Measurements from ENCODE around the gene MIOS. TPM values are rescaled to one million over a fixed set of nuclear protein-coding genes. Genes with fewer than 3 reads are reported as not detected.

The MIOS gene
- total and polyA plus RNA-seq, 11 donors, result 5.7 to 30.8 (median 22.3) TPM

DNA sequence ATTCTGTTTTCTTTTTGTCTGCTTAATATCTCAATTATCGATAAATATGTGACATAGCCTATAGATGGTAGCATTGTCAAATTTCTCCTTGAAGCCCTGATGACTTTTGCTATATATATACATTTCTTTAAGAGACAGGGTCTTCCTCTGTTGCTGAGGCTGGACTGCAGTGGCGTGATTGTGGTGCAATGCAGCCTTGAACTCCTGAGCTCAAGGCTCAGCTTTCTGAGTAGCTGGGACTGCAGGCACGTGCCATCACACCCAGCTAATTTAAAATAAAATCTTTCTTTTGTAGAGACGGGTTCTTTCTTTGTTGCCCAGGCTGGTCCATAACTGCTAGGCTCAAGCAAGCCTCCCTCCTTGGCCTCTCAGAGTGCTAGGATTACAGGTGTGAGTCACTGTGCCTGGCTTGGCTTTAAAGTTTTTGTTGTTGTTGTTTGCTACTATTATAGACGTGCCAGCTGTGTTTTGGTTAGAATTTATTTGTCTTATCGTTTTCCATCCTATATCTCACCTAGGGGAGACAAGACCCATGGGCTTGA lies 80.9 kb downstream of the MIOS start:
- Histone ChIP-seq H3K9me3 (peaks cover 0 to 5% (median 0%) of the 10 kb centered on the region in 12 donors), H3K36me3 (no peaks in the 10 kb centered on the region), H3K4me3 (no peak overlapping the region), H3K27ac (no peak overlapping the region), H3K4me1 (peaks cover 0 to 7% (median 0%) of the 10 kb centered on the region in 12 donors), H3K27me3 (no peaks in the 10 kb centered on the region)
- no peak for TF ChIP-seq POLR2A (IDR thresholded peaks at IDR 0.05)
- TF ChIP-seq, protein P1, sequence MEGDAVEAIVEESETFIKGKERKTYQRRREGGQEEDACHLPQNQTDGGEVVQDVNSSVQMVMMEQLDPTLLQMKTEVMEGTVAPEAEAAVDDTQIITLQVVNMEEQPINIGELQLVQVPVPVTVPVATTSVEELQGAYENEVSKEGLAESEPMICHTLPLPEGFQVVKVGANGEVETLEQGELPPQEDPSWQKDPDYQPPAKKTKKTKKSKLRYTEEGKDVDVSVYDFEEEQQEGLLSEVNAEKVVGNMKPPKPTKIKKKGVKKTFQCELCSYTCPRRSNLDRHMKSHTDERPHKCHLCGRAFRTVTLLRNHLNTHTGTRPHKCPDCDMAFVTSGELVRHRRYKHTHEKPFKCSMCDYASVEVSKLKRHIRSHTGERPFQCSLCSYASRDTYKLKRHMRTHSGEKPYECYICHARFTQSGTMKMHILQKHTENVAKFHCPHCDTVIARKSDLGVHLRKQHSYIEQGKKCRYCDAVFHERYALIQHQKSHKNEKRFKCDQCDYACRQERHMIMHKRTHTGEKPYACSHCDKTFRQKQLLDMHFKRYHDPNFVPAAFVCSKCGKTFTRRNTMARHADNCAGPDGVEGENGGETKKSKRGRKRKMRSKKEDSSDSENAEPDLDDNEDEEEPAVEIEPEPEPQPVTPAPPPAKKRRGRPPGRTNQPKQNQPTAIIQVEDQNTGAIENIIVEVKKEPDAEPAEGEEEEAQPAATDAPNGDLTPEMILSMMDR (IDR thresholded peaks at IDR 0.05), result no peak
- 71 to 89% (median 85%) methylated on average over 5 to 6 of the region's 6 CpGs for WGBS, 4 donors
- ATAC-seq (no peak), DNase-seq (no peak)
- intact Hi-C loops (cut with DNase I), result loop anchor here in 1 of 10 donors (10.0 kb wide), 1 partner anchor 317 kb away; the partner anchor contains the start of gene GLCCI1

DNA sequence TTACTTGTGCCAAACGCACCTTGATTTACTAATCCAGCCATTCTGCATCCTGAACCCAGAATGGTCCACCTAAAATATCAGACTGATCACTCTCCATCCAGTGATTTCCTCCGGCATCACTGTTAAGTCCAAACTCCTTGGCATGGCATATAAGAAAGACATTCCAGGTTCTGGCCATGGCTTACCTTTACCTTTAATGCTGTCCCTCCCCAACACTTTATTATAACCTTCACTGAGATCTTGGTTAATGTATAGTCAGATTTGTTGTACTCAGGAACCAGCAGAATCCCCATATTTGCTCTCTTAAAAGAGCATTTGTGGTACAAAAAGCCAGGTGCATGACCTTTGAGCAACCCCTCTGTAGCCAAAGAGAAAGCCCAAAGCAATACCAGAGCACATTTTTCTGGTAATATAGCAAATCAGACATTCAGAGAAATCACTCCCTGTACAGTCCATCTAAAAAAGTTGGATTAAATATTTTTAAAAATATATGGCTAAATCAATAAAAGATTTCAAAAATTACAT lies 84.1 kb downstream of the MIOS start:
- TF ChIP-seq POLR2A (IDR thresholded peaks at IDR 0.05), result no peak
- TF ChIP-seq, protein P1 (IDR thresholded peaks at IDR 0.05), result no peak
- H3K27me3 ChIP-seq, result no peaks in the 10 kb centered on the region
- intact Hi-C loops (cut with DNase I), result no loop called here
- peaks cover 0 to 21% (median 9%) of the 10 kb centered on the region in 12 donors for H3K4me1 ChIP-seq
- DNase-seq (no peak), ATAC-seq (no peak)
- WGBS, 4 donors, result 95 to 100% (median 97%) methylated on average over 2 of the region's 2 CpGs
- H3K4me3 ChIP-seq, result no peak overlapping the region
- no peaks in the 10 kb centered on the region for H3K36me3 ChIP-seq
- H3K9me3 ChIP-seq, result peaks cover 0 to 5% (median 0%) of the 10 kb centered on the region in 12 donors
- H3K27ac ChIP-seq, result no peak overlapping the region

DNA sequence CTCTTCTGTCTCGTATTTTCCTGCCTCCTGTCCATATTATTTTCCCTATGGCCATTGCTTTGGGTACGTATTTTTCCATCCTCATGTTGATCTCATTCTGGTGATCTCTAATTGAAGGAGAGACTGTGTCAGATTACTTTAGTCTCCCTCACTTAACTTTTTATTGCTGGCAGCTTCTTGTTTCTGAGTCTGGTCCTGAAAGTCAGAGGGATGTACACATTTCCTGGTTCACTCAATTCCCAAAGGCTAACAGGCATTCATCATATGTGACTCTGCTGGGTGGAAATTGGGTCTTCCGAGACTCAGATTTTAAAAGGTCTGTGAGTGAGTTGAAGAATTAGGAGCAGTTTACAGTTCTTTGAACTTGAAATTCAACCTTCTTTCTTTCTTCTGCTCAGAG lies 84.8 kb downstream of the MIOS start:
- H3K27ac ChIP-seq, result no peak overlapping the region
- TF ChIP-seq, protein P1 (IDR thresholded peaks at IDR 0.05), result no peak
- TF ChIP-seq POLR2A (IDR thresholded peaks at IDR 0.05), result no peak
- ATAC-seq, result no peak
- peaks cover 0 to 4% (median 0%) of the 10 kb centered on the region in 12 donors for H3K9me3 ChIP-seq
- H3K27me3 ChIP-seq, result no peaks in the 10 kb centered on the region
- no peak overlapping the region for H3K4me3 ChIP-seq
- WGBS, 4 donors, result 45 to 84% (median 75%) methylated on average over 3 of the region's 3 CpGs
- H3K36me3 ChIP-seq, result no peaks in the 10 kb centered on the region
- peaks cover 0 to 21% (median 9%) of the 10 kb centered on the region in 12 donors for H3K4me1 ChIP-seq
- no peak for DNase-seq
- intact Hi-C loops (cut with DNase I), result no loop called here

DNA sequence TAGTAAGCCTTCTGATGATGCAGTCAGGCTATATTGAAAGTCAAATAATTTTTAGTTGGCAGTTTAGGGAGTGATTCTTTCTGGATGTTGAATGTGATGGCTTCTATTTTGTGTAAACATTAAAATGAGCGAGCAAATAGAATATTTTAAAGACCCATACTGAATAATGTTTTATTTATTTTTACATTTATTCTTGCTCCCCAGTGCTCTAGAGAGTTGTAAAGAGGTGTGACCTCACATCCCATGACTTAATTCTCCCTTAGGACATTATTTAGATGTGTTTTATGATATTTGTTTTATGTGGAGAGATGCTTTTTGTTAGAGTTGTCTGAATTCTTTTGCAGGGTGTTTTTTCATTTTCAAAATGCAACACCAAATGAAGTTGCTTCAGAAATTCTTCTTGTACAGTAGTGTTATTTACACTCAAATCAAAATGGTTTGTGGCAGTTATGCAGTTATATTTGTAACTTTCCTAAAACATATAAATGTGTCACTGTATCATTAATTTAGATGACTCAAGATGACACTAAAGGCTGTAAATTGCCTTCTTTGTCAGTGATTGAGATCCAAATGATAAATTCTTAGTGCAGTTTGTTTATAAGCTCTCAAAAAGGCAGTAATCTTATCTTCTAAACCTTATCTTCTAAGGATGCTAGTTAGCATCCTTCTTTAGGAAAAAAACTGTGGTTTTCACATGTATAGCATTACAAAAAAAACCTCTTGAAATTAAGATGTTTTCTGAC lies 86.3 kb downstream of the MIOS start:
- TF ChIP-seq, protein P1 (IDR thresholded peaks at IDR 0.05), result no peak
- TF ChIP-seq POLR2A (IDR thresholded peaks at IDR 0.05), result no peak
- Histone ChIP-seq H3K4me1 (peaks cover 0 to 21% (median 9%) of the 10 kb centered on the region in 12 donors), H3K4me3 (no peak overlapping the region), H3K9me3 (peaks cover 0 to 6% (median 0%) of the 10 kb centered on the region in 12 donors), H3K27ac (no peak overlapping the region), H3K36me3 (no peaks in the 10 kb centered on the region), H3K27me3 (no peaks in the 10 kb centered on the region)
- intact Hi-C loops (cut with DNase I), result no loop called here
- 85 to 90% (median 87%) methylated on average over 1 of the region's 1 CpG for WGBS, 4 donors
- DNase-seq (no peak), ATAC-seq (no peak)
